ENCODE data around the gene SNAPC2.

SNAPC2 gene

DNA sequence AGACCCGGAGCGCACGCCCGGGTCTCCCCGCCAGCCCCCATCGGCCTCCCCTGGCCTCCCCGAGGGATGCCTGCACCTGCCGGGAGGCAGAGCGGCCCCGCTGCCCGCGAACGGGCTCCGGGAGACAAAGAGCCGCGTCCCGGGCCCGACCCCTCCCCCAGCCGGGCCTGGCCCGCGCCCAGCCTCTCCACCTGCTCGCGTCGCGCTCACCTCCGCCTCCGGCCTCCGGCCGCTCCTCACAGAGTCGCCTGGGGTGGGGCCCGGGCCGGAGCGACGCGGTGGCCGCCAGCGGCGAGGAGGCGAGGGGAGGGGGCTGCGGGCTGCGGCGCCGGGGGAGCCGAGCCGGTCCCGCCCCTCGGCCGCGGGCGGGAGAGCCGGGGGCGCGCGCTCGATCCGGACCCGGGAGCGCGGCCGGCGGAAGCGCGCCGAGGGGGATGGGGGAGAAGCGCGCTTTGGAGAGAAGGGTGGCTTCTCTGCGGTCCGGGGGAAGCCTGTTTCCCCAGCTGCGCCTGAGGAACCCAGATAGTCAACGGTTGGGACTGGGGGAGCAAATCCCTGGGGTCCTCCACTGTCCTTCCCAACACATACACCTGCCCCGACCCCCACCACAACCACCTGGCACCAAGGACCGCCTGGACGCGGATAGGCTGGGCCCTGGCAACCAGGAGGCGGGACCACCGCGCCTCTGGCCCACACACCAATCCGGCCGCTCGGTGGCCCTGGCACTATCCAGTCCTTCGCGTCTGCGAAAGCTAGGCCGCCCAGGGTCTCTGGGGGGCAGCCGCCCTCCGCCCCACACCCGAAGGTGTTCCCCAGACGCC lies 45.9 kb upstream of the SNAPC2 start, which contains the start of gene PRR36:
PRR36 (minus strand) TSS at position 315 of the 821 bp plus-strand sequence. CDS start 701 bp downstream, outside the sequence.
- no peak within 1 kb of the TSS for H3K27ac ChIP-seq
- DNase-seq (ENCODE audit: low spot score), result no peak
- peak within 1 kb of the TSS; percentile 61 for H3K4me3 ChIP-seq
- TF ChIP-seq, protein P1, sequence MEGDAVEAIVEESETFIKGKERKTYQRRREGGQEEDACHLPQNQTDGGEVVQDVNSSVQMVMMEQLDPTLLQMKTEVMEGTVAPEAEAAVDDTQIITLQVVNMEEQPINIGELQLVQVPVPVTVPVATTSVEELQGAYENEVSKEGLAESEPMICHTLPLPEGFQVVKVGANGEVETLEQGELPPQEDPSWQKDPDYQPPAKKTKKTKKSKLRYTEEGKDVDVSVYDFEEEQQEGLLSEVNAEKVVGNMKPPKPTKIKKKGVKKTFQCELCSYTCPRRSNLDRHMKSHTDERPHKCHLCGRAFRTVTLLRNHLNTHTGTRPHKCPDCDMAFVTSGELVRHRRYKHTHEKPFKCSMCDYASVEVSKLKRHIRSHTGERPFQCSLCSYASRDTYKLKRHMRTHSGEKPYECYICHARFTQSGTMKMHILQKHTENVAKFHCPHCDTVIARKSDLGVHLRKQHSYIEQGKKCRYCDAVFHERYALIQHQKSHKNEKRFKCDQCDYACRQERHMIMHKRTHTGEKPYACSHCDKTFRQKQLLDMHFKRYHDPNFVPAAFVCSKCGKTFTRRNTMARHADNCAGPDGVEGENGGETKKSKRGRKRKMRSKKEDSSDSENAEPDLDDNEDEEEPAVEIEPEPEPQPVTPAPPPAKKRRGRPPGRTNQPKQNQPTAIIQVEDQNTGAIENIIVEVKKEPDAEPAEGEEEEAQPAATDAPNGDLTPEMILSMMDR (IDR thresholded peaks at IDR 0.05), result no peak

DNA sequence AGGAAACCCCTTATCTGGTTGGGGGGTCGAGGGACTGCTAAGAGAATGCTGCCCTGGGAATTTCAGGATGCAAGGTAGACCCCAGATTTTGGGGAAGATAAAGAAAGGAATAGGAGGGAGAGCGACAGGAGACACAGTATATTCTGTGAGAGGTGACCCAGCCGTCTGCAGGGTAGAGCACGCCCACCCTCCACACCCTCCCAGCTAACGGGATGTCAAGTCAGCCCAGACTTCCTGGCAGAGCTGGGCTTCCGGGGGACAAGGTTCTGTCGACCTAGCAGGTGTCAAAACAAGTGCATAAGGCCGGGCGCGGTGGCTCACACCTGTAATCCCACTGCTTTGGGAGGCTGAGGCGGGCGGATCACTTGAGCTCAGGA lies 45.3 kb upstream of the SNAPC2 start:
- no peak overlapping the region for H3K27ac ChIP-seq
- TF ChIP-seq, protein P1 (IDR thresholded peaks at IDR 0.05), result no peak
- DNase-seq (ENCODE audit: low spot score), result no peak
- no peak overlapping the region for H3K4me3 ChIP-seq

DNA sequence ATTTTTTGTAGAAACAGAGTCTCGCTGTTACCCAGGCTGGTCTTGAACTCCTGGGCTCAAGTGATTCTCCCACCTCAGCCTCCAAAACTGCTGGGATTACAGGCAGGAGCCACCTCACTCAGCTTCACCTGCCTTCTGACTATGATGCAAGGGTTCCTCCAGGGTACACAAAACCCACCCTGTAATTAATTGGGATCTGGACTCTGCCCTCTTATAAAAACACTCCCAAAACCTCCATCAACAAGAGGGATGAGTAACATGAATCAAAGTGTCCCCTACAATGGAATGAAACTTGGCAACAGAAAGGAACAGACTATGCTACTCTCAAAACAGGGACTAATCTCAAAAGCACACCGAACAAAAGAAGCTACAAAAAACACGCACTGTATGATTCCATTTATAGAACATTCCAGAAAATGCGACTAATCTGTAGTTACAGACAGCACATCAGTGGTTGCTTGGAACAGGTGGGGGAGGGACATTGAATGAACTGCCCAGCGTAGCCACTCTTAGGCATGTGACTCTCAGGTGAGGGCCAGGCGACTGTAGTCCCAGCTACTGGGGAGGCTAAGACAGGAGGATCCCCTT lies 42.8 kb upstream of the SNAPC2 start:
- TF ChIP-seq, protein P1 (IDR thresholded peaks at IDR 0.05), result no peak
- DNase-seq (ENCODE audit: low spot score), result no peak
- Histone ChIP-seq H3K4me3 (no peak overlapping the region), H3K27ac (no peak overlapping the region)

DNA sequence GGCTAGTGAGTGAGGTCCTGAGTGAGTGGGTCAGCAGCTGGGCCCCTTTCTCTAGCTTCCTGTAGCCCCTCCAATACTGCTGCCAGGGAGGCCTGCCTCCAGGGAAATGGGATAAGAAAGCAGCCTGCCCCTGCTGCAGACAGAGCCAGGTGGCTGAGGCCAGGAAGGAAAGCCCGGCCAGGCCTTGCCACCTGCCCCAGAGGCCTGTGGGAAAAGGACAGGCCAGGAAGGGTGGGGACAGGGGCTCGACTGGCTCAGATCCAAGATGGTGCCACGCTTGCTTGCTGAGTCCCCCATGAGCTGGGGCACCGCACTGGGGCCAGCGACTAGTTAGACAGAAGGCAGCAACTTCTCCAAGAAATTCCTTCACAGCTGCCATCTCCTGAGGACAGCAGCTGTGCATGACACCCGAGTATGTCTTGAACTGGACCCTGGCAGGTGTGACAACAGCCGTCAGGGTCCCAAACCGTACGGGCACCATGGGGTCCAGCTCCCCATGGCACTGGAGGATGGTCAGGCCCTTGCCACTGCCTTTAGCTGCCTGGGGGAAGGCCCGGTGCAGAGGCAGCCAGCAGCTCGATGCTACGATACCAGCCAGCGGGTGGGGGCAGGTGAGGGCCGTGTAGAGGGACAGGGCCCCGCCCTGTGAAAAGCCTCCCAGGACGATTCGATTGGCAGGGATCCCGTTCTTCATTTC lies 40.9 kb upstream of the SNAPC2 start:
- Histone ChIP-seq H3K27ac (no peak overlapping the region), H3K4me3 (no peak overlapping the region)
- no peak for DNase-seq (ENCODE audit: low spot score)
- TF ChIP-seq, protein P1 (IDR thresholded peaks at IDR 0.05), result no peak

DNA sequence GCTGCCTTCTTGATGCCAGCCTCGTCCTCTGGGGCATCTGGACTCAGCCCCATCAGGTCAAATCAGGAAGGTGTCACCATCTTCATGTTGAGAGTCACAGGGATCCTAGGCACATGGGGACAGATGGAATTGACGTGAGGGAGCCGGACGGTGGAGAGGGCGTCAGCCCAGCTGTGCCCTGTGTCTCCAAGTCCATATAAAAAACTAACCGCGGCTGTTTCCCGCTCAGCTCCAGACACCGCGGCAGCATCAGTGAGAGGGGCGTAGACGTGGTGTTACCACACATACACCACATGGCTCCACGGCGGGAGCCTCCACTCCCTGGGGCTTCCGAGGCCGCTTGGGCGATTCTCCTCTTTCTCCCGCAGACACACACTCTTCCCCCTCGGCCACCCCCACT lies 40.3 kb upstream of the SNAPC2 start:
- Histone ChIP-seq H3K4me3 (no peak overlapping the region), H3K27ac (no peak overlapping the region)
- TF ChIP-seq, protein P1 (IDR thresholded peaks at IDR 0.05), result no peak
- DNase-seq (ENCODE audit: low spot score), result no peak

DNA sequence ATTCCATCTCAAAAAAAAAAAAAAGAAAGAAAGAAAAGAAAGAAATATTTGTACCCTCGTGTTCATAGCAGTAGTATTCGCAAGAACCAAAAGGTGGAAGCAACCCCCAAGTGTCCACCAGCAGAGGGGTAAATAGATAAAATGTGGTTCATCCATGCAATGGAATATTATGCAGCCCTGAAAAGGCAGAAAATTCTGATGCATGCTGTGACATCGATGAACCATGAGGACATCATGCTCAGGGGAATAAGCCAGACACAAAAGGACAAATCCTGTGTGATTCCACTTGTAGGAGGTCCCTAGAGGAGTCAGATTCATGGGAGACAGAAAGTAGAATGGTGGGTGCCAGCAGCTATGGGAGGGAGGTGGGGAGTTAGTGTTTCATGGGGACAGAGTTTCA lies 38.2 kb upstream of the SNAPC2 start:
- no peak for DNase-seq (ENCODE audit: low spot score)
- TF ChIP-seq, protein P1 (IDR thresholded peaks at IDR 0.05), result no peak
- no peak overlapping the region for H3K4me3 ChIP-seq

More for the DNA sequence above, 38.2 kb upstream of the SNAPC2 start:
- H3K27ac ChIP-seq, result no peak overlapping the region

Data from coronary artery (tissue), 2 donors.